ENCODE results near the gene PPP1R26. TPM values are rescaled to one million over a fixed set of nuclear protein-coding genes. Genes with fewer than 3 reads are reported as not detected.

Gene PPP1R26
- total RNA-seq, 4 donors from 2014 or later = 21.5 to 26.5 (median 25.0) TPM

DNA sequence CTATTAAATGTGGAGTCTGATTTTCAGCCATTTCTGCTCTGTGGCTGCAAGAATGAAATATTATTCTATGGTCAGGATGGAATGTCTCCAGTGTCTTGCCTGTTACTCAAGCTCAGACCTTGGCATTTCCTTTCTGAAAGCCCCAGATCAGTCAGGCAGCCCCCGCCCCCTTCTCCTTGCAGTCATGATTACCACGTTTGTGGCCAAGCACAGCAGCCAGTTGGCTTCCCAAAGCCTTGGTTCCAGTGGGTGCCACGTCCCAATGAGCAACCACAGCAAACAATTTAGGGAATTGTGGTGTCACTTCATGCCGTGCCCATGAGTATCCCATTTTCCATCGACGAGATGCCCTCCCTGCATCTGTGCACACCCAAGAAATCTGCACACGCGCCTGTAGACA, 56.6 kb downstream of the PPP1R26 start:
- no peaks in the 10 kb centered on the region for H3K36me3 ChIP-seq
- no peak overlapping the region for H3K4me3 ChIP-seq
- H3K27me3 ChIP-seq = no peaks in the 10 kb centered on the region
- no peaks in the 10 kb centered on the region for H3K9me3 ChIP-seq
- no peaks in the 10 kb centered on the region for H3K4me1 ChIP-seq
- no peak overlapping the region for H3K27ac ChIP-seq
- in situ Hi-C loops (cut with MboI; ENCODE audit: low pct_ligation_motif_present in 1 of 4, low pct_unique_long_range_greater_than_20kb in 1 of 4, low sequenced_read_pairs in 3 of 4) = no loop called here
- intact Hi-C loops (cut with DNase I; ENCODE audit: low total_unique reads) = no loop called here
- DNase-seq = no peak
- no peak for TF ChIP-seq POLR2A (IDR thresholded peaks at IDR 0.05)
- no peak for TF ChIP-seq EP300 (IDR thresholded peaks at IDR 0.05; ENCODE audit: low read depth)
- no peak for TF ChIP-seq POLR2AphosphoS5 (IDR thresholded peaks at IDR 0.05)
- TF ChIP-seq, protein P1, sequence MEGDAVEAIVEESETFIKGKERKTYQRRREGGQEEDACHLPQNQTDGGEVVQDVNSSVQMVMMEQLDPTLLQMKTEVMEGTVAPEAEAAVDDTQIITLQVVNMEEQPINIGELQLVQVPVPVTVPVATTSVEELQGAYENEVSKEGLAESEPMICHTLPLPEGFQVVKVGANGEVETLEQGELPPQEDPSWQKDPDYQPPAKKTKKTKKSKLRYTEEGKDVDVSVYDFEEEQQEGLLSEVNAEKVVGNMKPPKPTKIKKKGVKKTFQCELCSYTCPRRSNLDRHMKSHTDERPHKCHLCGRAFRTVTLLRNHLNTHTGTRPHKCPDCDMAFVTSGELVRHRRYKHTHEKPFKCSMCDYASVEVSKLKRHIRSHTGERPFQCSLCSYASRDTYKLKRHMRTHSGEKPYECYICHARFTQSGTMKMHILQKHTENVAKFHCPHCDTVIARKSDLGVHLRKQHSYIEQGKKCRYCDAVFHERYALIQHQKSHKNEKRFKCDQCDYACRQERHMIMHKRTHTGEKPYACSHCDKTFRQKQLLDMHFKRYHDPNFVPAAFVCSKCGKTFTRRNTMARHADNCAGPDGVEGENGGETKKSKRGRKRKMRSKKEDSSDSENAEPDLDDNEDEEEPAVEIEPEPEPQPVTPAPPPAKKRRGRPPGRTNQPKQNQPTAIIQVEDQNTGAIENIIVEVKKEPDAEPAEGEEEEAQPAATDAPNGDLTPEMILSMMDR (IDR thresholded peaks at IDR 0.05) = no peak
- WGBS, 2 donors (ENCODE audit: low coverage in 1 of 2) = 67% methylated on average over 8 of the region's 8 CpGs; no CpG with 5 or more reads in 1 of the 2 donors

Other genes with a start within 250 kb of the PPP1R26 start
- gene MRPS2, start 20.9 kb downstream of the PPP1R26 start, total RNA-seq = 100 to 1,000 TPM in 1 of 4 donors, 10 to 100 TPM in 3; 26.0 to 101 (median 53.6) TPM
- not detected for gene LCN1, start 41.7 kb downstream of the PPP1R26 start, total RNA-seq
- not detected for gene OBP2A, start 66.3 kb downstream of the PPP1R26 start, total RNA-seq
- gene PAEP, start 82.0 kb downstream of the PPP1R26 start, total RNA-seq = not detected
- not detected for gene GLT6D1, start 159.8 kb downstream of the PPP1R26 start, total RNA-seq
- not detected for gene LCN9, start 183.5 kb downstream of the PPP1R26 start, total RNA-seq
- gene SOHLH1, start 219.7 kb downstream of the PPP1R26 start, total RNA-seq = not detected
- under 1 TPM in 1 of 4 donors, not detected in 3; 0.14 TPM for gene KCNT1, start 222.4 kb downstream of the PPP1R26 start, total RNA-seq